Measurements from ENCODE around the gene HNRNPA2B1.
"Not testable (repeated sequence)": the region's sequence is repeated elsewhere in the genome, so short reads cannot be mapped to it uniquely, and the experiment has no call there.

HNRNPA2B1 gene

DNA sequence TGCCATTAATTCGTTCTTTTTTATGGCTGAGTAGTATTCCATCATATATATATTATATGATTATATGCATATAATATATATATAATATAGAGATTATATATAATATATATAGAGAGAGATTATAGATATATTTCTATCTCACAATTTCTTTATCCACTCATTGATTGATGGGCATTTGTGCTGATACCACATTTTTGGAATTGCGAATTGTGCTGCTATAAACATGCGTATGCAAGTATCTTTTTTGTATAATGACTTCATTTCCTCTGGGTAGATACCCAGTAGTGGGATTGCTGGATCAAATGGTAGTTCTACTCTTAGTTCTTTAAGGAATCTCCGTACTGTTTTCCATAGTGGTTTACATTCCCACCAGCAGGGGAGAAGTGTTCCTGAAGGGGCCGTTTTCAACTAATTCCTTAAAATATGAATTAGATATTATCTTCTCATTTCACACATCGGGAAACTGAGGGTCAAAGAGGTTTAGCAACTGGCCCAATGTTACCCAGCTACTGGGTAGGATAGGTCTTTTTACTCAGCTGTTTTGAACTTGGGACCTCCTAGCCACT is 32.0 kb downstream of the HNRNPA2B1 start:
- no peak for DNase-seq (ENCODE audit: low read depth)
- H3K4me3 ChIP-seq (ENCODE audit: low read depth, low read length), result no peak overlapping the region
- no peak for TF ChIP-seq CTCF (conservative IDR thresholded peaks at IDR 0.05; ENCODE audit: low read depth, low read length)

DNA sequence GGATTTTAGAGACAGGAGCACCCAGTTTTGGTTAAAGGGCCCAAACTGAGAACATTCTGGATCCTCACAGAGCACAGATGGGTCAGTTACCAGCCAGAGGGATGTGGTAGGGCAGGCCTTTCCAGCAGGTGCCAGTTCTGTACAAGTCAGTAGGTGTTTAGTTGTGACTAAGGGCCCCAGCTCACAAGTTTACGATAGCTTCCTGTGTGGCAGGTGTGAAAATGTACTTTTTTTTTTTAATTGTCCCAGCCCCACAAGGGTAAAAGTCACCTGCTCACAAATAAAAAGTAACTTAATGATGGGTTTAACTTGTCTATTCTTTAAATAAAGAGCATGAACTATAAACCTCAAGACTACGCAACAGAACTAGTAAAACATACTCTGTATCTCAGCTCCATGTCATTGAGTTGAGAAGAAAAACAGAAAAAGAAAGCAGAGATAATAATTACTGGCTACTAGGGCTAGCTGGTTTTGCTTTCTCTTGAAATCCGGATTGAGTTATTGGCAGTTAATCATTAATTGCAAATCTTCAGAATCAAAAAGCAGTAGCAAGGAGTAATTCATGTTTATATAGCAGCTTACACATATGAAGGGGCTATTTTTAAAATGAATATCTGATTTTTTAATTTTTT is 33.1 kb downstream of the HNRNPA2B1 start:
- TF ChIP-seq CTCF (conservative IDR thresholded peaks at IDR 0.05; ENCODE audit: low read depth, low read length), result no peak
- no peak overlapping the region for H3K4me3 ChIP-seq (ENCODE audit: low read depth, low read length)
- no peak for DNase-seq (ENCODE audit: low read depth)

DNA sequence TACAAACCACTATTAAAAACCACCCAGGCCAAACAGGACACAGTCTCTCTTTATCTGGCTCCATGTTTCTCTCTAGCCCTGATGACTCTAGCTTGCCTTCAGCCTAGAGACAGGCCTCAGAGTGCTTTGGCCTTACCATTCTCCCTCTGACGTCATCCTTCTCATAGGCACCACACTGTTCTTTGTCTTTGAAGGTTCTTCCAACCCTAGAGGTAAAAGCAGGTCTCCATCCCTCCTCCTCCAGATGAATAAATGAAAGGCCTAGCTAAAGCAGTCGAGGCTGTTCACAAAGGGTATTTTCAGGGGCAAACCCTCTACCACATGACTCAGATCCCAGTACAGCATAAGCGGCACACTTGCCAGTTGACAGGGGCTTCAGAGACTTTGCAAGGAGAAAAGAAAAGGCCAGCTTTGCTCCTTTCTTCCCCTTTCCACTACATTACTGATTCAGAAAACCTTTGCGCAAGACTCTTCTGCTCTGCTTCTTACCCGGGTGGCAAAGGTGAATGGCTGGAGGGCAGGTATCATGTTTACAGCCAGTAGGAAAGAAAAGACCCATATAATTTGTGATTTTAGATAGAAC is 33.8 kb downstream of the HNRNPA2B1 start:
- no peak overlapping the region for H3K4me3 ChIP-seq (ENCODE audit: low read depth, low read length)
- no peak for TF ChIP-seq CTCF (conservative IDR thresholded peaks at IDR 0.05; ENCODE audit: low read depth, low read length)
- DNase-seq (ENCODE audit: low read depth), result no peak

GRCh38 chr7:26165950-26166683 is 34.4 kb downstream of the HNRNPA2B1 start:
- no peak for DNase-seq (ENCODE audit: low read depth)
- TF ChIP-seq CTCF (conservative IDR thresholded peaks at IDR 0.05; ENCODE audit: low read depth, low read length), result no peak
- no peak overlapping the region for H3K4me3 ChIP-seq (ENCODE audit: low read depth, low read length)

DNA sequence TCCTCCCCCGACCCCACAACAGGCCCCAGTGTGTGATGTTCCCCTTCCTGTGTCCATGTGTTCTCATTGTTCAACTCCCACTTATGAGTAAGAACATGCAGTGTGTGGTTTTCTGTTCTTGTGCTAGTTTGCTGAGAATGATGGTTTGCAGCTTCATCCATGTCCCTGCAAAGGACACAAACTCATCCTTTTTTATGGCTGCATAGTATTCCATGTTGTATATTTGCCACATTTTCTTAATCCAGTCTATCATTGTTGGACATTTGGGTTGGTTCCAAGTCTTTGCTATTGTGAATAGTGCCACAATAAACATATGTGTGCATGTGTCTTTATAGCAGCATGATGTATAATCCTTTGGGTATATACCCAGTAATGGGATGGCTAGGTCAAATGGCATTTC is 36.7 kb downstream of the HNRNPA2B1 start:
- DNase-seq (ENCODE audit: low read depth); H3K4me3 ChIP-seq (ENCODE audit: low read depth, low read length): not testable (repeated sequence)

GRCh38 chr7:26162431-26162830 is 38.1 kb downstream of the HNRNPA2B1 start:
- TF ChIP-seq CTCF (conservative IDR thresholded peaks at IDR 0.05; ENCODE audit: low read depth, low read length), result no peak
- DNase-seq (ENCODE audit: low read depth), result no peak
- no peak overlapping the region for H3K4me3 ChIP-seq (ENCODE audit: low read depth, low read length)

DNA sequence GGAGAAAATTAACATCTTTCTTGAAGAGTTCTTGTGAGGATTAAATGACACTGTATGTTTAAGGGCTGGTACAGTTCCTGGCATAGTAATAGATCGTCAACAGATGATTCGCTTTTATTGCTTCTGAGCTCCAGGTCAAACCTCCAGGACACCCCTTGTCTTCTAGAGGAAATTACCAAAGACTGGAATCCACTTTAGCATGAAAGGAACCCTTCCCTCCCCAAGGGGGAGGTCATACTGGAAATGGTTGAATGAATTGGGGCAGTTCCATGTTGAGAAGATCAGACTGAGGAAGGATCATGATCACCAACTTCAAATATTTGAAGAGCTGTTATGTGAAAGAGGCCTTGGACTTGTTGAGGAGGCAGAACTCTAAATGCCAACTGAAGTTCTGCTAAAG is 39.6 kb downstream of the HNRNPA2B1 start:
- DNase-seq (ENCODE audit: low read depth), result no peak
- H3K4me3 ChIP-seq (ENCODE audit: low read depth, low read length), result no peak overlapping the region

More for the DNA sequence above, 39.6 kb downstream of the HNRNPA2B1 start:
- TF ChIP-seq CTCF (conservative IDR thresholded peaks at IDR 0.05; ENCODE audit: low read depth, low read length), result no peak
